ENCODE data around the gene GNPDA1.

DNA sequence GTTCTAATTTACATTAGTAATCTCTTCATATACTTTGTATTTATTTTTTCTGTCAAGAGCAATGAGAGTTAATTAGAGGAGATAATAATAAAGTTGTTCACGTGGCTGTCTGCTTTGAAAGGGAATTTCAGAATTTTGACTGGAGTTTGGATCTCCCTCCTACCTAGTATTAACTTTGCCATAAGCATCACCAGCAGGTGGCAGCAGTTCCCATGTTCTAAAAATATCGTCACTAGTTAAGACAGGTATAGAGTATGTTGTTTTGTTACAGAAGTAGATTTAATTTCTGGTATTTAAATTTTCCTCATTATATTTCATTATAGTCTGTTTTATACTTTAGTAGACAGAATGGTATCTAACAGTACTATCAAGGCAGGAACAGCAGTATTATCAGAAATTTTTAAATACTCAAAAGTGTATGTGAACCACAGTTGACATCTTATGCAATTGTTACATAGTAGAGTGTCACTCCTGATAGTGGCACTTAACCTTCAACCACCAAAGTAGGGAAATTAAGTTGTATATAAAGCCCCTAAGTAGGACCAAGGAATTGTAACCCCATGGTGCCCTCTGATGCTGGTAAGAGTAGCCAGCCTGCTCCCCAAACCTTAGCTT, 20.4 kb downstream of the GNPDA1 start:
- TF ChIP-seq, protein P1, sequence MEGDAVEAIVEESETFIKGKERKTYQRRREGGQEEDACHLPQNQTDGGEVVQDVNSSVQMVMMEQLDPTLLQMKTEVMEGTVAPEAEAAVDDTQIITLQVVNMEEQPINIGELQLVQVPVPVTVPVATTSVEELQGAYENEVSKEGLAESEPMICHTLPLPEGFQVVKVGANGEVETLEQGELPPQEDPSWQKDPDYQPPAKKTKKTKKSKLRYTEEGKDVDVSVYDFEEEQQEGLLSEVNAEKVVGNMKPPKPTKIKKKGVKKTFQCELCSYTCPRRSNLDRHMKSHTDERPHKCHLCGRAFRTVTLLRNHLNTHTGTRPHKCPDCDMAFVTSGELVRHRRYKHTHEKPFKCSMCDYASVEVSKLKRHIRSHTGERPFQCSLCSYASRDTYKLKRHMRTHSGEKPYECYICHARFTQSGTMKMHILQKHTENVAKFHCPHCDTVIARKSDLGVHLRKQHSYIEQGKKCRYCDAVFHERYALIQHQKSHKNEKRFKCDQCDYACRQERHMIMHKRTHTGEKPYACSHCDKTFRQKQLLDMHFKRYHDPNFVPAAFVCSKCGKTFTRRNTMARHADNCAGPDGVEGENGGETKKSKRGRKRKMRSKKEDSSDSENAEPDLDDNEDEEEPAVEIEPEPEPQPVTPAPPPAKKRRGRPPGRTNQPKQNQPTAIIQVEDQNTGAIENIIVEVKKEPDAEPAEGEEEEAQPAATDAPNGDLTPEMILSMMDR (IDR thresholded peaks at IDR 0.05; ENCODE audit: insufficient read depth, low read length, poor library complexity, severe bottlenecking) = peak; percentile 79
- TF ChIP-seq EZH2phosphoT487 (conservative IDR thresholded peaks at IDR 0.05; ENCODE audit: low read length) = no peak
